Measurements from ENCODE around the gene CEP85L.

DNA sequence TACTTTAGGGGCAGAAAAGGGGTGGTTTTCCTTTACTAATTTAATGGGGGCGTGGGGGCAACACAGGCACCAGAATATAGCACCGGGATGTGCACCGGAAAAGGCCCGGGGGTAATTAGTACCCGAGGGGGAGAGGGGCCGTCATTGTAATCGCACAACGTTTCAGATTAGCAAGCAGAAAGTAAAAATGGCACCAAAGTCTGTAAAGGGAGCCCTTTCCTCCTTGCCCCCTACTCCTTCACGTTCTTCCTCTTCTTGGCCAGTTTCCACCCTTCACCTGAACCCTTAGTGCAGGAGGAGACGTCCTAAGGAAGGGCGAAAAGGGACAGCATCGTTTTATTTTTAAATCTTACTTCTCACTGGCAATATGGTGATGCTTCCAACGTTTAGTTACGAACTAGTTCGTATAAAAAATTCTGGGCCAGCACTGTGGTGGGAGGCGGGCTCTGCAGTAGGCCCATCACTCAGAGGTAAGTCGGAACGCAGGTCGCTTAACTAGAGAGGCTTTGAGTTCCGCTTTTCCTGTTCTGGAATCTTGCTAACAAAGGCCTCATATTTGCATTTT lies 742 bp upstream of the CEP85L start:
- TF ChIP-seq POLR2A (IDR thresholded peaks at IDR 0.05): no peak
- TF ChIP-seq, protein P1, sequence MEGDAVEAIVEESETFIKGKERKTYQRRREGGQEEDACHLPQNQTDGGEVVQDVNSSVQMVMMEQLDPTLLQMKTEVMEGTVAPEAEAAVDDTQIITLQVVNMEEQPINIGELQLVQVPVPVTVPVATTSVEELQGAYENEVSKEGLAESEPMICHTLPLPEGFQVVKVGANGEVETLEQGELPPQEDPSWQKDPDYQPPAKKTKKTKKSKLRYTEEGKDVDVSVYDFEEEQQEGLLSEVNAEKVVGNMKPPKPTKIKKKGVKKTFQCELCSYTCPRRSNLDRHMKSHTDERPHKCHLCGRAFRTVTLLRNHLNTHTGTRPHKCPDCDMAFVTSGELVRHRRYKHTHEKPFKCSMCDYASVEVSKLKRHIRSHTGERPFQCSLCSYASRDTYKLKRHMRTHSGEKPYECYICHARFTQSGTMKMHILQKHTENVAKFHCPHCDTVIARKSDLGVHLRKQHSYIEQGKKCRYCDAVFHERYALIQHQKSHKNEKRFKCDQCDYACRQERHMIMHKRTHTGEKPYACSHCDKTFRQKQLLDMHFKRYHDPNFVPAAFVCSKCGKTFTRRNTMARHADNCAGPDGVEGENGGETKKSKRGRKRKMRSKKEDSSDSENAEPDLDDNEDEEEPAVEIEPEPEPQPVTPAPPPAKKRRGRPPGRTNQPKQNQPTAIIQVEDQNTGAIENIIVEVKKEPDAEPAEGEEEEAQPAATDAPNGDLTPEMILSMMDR (IDR thresholded peaks at IDR 0.05 in 4 of 5, conservative IDR thresholded peaks at IDR 0.05 in 1 of 5): no peak

Measured in gastrocnemius medialis (tissue), 4 donors.